Esophagus squamous epithelium (tissue), 5 donors: ENCODE measurements around the gene PLXNA3. TPM values are rescaled to one million over a fixed set of nuclear protein-coding genes. Genes with fewer than 3 reads are reported as not detected.

Source experiments
- DNase-seq: peaks from one replicate; lab custom pipeline; 2025; lab: John Stamatoyannopoulos, UW
- H3K27ac ChIP-seq, 4 donors: fragments of 200-600 bp; sonication (generic); one replicate each; pipeline ENCODE4 v1.5.1; 2016 to 2019; ENCODE audit warnings: mild to moderate bottlenecking in 1 of 4
- H3K27me3 ChIP-seq, 4 donors: fragments of 200-600 bp; sonication (generic); 1 replicate in 3 of 4; 2 replicates in 1 of 4; pipeline versions ENCODE4 v1.5.1 to v1.6.0; 2017 to 2021; ENCODE audit warnings: antibody characterized with exemption in 1 of 4
- H3K36me3 ChIP-seq, 3 donors: fragments of 200-600 bp; sonication (generic); one replicate each; pipeline ENCODE4 v1.5.1; 2016 to 2019
- H3K4me1 ChIP-seq, 3 donors: fragments of 200-600 bp; sonication (generic); one replicate each; pipeline ENCODE4 v1.5.1; 2017 to 2019
- H3K4me3 ChIP-seq, 4 donors: fragments of 200-600 bp; sonication (generic); 1 replicate in 3 of 4; 2 replicates in 1 of 4; pipeline ENCODE4 v1.5.1; 2016 to 2019; ENCODE audit warnings: mild to moderate bottlenecking in 2 of 4, moderate library complexity in 1 of 4
- H3K9me3 ChIP-seq, 3 donors: fragments of 200-600 bp; sonication (generic); one replicate each; pipeline ENCODE4 v1.5.1; 2016 to 2019
- POLR2A ChIP-seq, 4 donors: fragments of 450-650 bp; IDR thresholded peaks; one replicate each; pipeline ENCODE4 v1.6.1; 2017; ENCODE audit warnings: antibody characterized with exemption in 4 of 4, mild to moderate bottlenecking in 4 of 4, moderate library complexity in 3 of 4
- WGBS, 2 donors: methylation state at CpG; one replicate each; pipeline ENCODE4 v1.1.5; 2018; 5-methylcytosine and 5-hydroxymethylcytosine counted together
- intact Hi-C: fragments of 100-400 bp; cut with DNase I; formaldehyde crosslinking; loops from one replicate; pipeline ENCODE4 v1.15.0; 2022
- total RNA-seq, 4 donors: library from RNA; depleted of rRNA; stranded (reverse); fragments of >200 nt; gene quantifications; one replicate each; pipeline ENCODE4 v1.1.0, GENCODE V29; 2016
- TF ChIP-seq, protein P1 (sequence below), 6 experiments: fragments of 450-650 bp in 4 of 6; fragments of 200-600 bp in 2 of 6; sonication (generic) in 2 of 6; IDR thresholded peaks; one replicate each; pipeline ENCODE4 v1.5.1; 2016 to 2019; ENCODE audit warnings: antibody characterized with exemption in 6 of 6, mild to moderate bottlenecking in 4 of 6, moderate library complexity in 4 of 6
- donor health status: DM: yes; HTN: yes; CAD: no.

Gene PLXNA3
- total RNA-seq = 1 to 10 TPM; 4.4 to 5.9 (median 5.4) TPM

GRCh38 chrX:154458116-154458953 is at the start of gene PLXNA3:
PLXNA3 (plus strand) TSS chrX:154458281; CDS start chrX:154460184, 1,903 bp downstream.
- Histone ChIP-seq H3K27me3 (no peaks in the 10 kb centered on the region), H3K36me3 (peaks cover 0 to 6% (median 0%) of the 10 kb centered on the region in 3 donors), H3K27ac (peak within 1 kb of the TSS; percentile 58 to 85 (median 80)), H3K9me3 (no peaks in the 10 kb centered on the region), H3K4me3 (peak within 1 kb of the TSS; percentile 48 to 74 (median 56)), H3K4me1 (peaks cover 5 to 31% (median 7%) of the 10 kb centered on the region in 3 donors)
- intact Hi-C loops = no loop called here
- 32% methylated on average over 4 of the region's 88 CpGs; no CpG with 5 or more reads in 1 of the 2 donors for WGBS, 2 donors
- TF ChIP-seq, protein P1, sequence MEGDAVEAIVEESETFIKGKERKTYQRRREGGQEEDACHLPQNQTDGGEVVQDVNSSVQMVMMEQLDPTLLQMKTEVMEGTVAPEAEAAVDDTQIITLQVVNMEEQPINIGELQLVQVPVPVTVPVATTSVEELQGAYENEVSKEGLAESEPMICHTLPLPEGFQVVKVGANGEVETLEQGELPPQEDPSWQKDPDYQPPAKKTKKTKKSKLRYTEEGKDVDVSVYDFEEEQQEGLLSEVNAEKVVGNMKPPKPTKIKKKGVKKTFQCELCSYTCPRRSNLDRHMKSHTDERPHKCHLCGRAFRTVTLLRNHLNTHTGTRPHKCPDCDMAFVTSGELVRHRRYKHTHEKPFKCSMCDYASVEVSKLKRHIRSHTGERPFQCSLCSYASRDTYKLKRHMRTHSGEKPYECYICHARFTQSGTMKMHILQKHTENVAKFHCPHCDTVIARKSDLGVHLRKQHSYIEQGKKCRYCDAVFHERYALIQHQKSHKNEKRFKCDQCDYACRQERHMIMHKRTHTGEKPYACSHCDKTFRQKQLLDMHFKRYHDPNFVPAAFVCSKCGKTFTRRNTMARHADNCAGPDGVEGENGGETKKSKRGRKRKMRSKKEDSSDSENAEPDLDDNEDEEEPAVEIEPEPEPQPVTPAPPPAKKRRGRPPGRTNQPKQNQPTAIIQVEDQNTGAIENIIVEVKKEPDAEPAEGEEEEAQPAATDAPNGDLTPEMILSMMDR (IDR thresholded peaks at IDR 0.05) = no peak
- TF ChIP-seq POLR2A (IDR thresholded peaks at IDR 0.05) = peak in 2 of 4 donors; percentile 51 to 62
- DNase-seq = no peak

DNA sequence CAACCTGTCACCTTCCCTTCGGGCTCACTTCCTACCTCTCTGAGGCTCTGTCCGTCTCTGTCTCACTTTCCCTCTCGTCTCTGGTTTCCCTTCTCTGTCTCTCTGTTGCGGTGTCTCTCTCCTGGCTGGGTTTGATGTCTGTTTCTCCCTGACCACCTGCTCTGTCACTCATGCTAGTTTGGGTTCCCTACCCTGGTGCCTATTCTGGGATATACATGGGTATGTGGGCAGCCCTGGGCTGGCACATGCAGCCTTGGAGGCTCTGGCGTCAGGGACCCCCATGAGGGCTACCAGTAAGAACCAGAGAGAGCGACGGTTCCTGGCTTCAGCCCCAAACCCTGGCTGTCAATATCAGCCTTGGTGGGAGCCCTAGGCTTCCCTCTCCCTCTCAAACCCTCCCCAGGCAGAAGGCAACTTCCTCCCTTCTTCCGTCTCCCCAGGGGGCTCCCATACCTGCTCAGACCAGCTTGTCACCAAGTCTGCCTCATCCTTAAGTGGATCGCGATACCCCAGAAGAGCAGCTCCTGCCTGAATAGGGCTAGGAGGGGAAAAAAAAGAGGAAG is 49.3 kb upstream of the PLXNA3 start:
- Histone ChIP-seq H3K9me3 (no peaks in the 10 kb centered on the region), H3K27ac (peak overlapping the region; percentile 76 to 97 (median 86)), H3K4me3 (peak overlapping the region; percentile 20 to 57 (median 36)), H3K36me3 (peaks cover 0 to 6% (median 0%) of the 10 kb centered on the region in 3 donors), H3K4me1 (peaks cover 0 to 47% (median 5%) of the 10 kb centered on the region in 3 donors), H3K27me3 (no peaks in the 10 kb centered on the region)
- WGBS, 2 donors = 17 to 36% methylated on average over 4 to 7 of the region's 10 CpGs
- intact Hi-C loops = no loop called here
- no peak for TF ChIP-seq POLR2A (IDR thresholded peaks at IDR 0.05)
- TF ChIP-seq, protein P1 (IDR thresholded peaks at IDR 0.05) = no peak
- no peak for DNase-seq

GRCh38 chrX:154409222-154409871 is 48.7 kb upstream of the PLXNA3 start, which contains the start of gene DNASE1L1:
DNASE1L1 (minus strand) TSS chrX:154409254; CDS start chrX:154405568, 3,686 bp downstream.
- TF ChIP-seq POLR2A (IDR thresholded peaks at IDR 0.05) = peak in 1 of 4 donors; percentile 37
- TF ChIP-seq, protein P1 (IDR thresholded peaks at IDR 0.05) = no peak
- Histone ChIP-seq H3K4me1 (peaks cover 0 to 47% (median 5%) of the 10 kb centered on the region in 3 donors), H3K9me3 (no peaks in the 10 kb centered on the region), H3K27ac (peak within 1 kb of the TSS; percentile 76 to 97 (median 86)), H3K27me3 (no peaks in the 10 kb centered on the region), H3K4me3 (peak within 1 kb of the TSS; percentile 20 to 57 (median 36)), H3K36me3 (peaks cover 0 to 10% (median 0%) of the 10 kb centered on the region in 3 donors)
- intact Hi-C loops = no loop called here
- 33 to 60% methylated on average over 2 of the region's 26 CpGs for WGBS, 2 donors
- no peak for DNase-seq

GRCh38 chrX:154411981-154412340 is 46.1 kb upstream of the PLXNA3 start:
- Histone ChIP-seq H3K9me3 (no peaks in the 10 kb centered on the region), H3K36me3 (peaks cover 0 to 19% (median 0%) of the 10 kb centered on the region in 3 donors), H3K4me3 (peak overlapping the region; percentile 56 to 87 (median 82)), H3K4me1 (peaks cover 0 to 47% (median 5%) of the 10 kb centered on the region in 3 donors), H3K27ac (peak overlapping the region; percentile 90 to 97 (median 96)), H3K27me3 (no peaks in the 10 kb centered on the region)
- no CpG with 5 or more reads among the region's 29 CpGs for WGBS, 2 donors
- no peak for DNase-seq
- TF ChIP-seq POLR2A (IDR thresholded peaks at IDR 0.05) = peak in 2 of 4 donors; percentile 24 to 45
- TF ChIP-seq, protein P1 (IDR thresholded peaks at IDR 0.05) = no peak
- intact Hi-C loops = no loop called here
